NCI-H2029 treated with DMSO at 0.1 percent for 48 hours (cell line): Measurements from ENCODE around the gene TBC1D14.
"Not testable (repeated sequence)": the region's sequence is repeated elsewhere in the genome, so short reads cannot be mapped to it uniquely, and the experiment has no call there.

Experiments used
- DNase-seq: peaks from one replicate; lab custom pipeline; 2025; lab: John Stamatoyannopoulos, UW

TBC1D14 gene

DNA sequence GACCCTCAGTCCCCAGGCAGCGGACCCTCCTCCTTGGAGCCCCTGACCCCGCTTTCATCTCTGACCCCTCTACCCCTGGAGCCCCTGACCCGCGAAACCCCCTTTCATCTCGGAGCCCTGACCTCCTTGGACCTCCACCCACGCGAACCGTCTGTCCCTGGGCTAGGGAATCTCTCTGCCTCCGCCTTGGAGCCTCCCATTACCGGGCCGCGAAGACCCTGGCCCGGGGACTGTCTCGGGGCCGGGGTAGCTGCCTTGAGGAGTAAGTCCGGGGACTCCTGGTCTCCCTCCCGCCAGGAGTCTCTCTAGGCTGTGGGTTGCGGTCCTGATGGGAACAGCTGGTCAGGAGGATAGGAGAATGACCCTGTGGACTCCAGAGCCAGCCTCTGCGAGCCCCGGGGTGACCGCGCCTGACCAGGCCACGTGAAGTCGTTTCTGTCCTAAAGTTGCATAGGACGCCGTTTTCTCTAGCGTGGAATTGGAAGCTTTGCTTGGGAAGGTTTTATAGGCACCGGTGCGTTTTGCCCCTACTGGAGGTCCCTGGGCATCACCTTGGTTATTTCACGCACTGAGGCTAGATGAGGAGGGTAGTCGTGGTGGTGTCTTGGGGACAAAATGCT is 824 bp downstream of the TBC1D14 start:
- no peak for DNase-seq

GRCh38 chr4:6910960-6911874 is 1.6 kb downstream of the TBC1D14 start:
- no peak for DNase-seq

- DNase-seq: not testable (repeated sequence)
These were observed 2.3 kb downstream of the TBC1D14 start for GRCh38 chr4:6911917-6912316.

GRCh38 chr4:6912441-6912840 is 2.8 kb downstream of the TBC1D14 start:
- no peak for DNase-seq

- no peak for DNase-seq
These were observed 3.8 kb downstream of the TBC1D14 start for GRCh38 chr4:6913350-6913905.

- no peak for DNase-seq
These were observed 4.8 kb downstream of the TBC1D14 start for GRCh38 chr4:6914448-6914847.

- no peak for DNase-seq
These were observed 5.7 kb downstream of the TBC1D14 start for GRCh38 chr4:6915041-6916005.

DNA sequence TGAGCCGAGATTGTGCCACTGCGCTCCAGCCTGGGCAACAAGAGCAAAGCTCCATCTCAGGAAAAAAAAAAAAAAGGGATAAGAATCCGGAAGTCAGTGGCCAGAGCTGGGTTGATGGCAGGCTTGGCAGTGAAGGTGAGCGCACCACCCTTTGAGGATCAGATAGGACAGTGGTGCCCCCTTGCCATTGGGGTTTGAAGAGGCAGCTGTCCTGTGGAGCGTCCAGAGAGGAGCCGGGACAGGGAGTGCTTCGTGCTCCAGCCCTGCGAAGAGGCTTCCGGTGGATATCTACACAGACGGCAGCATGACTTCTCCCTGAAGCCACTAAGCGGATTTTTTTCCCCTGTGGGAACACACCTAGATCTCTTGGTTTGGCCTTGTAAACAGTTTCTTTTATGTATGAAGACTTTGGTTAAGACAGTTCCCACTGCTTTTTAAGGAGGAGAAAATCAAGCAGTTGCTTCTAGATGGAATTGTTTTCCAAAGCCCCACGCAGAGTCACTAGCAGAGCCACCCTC is 6.5 kb downstream of the TBC1D14 start:
- DNase-seq: no peak

- DNase-seq: no peak
These were observed 7.2 kb downstream of the TBC1D14 start for GRCh38 chr4:6916587-6917460.

DNA sequence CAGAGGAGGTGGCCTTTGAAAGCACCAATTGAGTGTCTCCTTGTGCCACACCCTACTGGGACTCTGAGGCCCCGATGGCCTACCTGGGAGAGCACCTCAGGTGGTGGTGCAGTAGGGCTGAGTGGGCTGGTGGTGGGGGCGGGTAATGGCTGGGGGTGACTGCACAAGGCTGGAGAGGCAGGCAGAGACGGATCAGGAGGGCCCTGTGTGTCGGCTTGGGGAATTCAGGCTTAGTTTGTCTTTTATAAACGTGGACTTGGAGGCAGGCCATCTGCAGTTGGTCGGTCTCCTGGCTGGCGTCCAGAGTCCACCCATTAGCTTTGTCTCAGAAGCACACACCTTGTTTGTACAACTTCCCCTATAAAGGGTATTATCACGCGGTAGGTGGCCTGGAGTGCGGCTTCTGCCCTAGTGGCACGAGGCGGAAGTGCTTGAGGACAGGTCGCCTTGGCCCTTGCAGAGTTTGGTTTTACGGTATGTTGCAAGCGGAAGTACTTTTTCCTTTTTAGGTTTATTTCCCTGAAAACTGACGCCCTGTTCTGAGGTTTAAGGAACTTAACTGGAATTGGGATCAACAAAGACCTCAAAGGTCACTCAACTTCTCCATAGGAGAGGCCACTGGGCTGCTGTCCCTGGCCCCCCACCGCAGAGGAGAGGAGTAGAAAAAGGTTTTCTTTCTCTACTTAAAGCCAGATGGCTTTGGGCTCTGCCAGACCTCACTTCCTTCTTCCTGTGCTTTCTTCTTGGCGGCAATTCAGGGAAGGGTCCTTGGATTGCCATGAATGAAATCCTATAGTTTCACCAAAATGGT is 8.0 kb downstream of the TBC1D14 start:
- DNase-seq: peak; percentile 93

DNA sequence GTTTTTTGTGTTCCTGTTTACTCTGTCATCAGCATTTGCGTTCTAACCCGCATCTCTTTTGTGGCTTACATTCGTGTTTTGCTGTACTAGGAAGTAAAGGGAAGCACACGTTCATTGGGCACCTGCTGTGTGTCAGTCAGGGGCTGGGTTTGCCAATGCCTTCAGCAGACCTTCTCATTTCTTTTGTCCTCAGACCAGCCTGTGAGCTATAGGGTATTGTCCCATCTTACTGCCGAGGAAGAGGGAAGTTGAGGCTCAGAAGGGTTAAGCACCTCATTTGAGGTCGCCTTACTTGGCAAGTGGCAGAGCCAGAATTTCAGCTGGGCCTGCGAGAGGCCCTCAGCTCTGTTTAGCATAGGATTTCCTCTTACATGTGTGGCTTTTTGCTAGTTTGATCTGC is 8.7 kb downstream of the TBC1D14 start:
- DNase-seq: peak; percentile 55

- peak; percentile 63 for DNase-seq
These were observed 10.5 kb downstream of the TBC1D14 start for GRCh38 chr4:6920171-6920570.

GRCh38 chr4:6923507-6923906 is 13.9 kb downstream of the TBC1D14 start:
- no peak for DNase-seq

DNA sequence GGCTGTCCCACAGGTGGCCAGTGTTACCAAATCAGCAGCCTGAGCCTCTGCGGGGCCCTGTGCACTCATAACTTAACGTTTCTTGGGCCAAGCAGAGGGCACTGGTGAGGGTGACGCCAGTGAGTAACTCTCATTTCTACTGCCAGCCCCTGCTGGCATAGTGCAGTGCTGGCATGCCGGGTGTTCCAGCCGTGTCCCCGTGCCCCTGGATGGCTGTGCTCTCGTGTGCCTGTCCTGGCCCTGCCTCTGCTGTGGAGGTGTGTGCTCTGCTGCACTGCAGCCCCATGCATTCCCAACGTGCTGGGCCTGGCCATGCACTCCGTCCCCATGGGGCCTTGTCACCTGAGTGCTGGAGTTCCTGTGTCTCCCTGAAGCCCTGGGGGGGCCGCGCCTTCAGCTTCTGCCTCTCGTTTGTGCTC is 14.7 kb downstream of the TBC1D14 start:
- DNase-seq: no peak

DNA sequence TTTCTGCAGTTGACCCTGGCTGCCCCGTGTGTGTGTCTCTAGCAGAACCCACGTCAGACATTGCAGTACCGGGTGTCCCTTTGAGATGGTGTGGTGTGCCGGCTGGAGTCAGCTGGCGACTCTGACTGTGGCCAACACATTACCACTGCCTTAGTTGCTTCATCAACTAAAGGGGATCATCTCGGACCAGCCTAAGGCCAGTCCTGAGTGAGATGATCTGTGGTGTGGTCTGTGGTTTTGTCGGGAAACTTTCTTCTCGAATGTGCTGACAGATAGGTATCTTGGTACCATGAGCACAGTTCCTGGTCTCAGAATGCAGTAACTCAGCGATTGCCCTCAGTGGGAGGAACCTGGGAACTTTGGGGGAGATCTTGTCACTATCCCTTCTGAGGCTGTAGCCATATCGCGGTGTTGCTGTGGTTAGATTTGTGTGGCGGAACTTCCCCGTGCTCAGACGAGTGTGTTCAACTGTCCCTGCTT is 15.8 kb downstream of the TBC1D14 start:
- DNase-seq: no peak

DNA sequence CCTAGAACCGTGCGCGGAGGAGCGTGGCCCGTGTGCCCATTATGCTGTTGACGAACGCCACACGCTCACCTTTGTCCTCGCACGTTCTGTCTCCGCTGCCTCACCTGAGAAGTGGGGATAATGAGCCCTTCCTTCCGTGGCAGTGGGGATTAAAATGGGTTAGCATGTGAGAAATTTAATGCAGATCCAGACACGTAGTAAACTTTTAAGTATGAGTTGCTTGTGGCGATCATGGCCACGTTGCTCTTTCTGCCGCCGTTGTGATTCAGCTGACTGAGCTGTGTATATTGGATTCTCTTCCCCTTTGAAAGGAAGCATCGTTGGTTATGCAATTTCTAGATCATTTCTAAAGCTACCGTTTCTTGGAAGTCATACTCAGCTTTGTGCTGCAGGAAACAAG is 16.5 kb downstream of the TBC1D14 start:
- DNase-seq: no peak

GRCh38 chr4:6926681-6927478 is 17.3 kb downstream of the TBC1D14 start:
- DNase-seq: no peak

- no peak for DNase-seq
These were observed 18.5 kb downstream of the TBC1D14 start for GRCh38 chr4:6928081-6928480.

DNA sequence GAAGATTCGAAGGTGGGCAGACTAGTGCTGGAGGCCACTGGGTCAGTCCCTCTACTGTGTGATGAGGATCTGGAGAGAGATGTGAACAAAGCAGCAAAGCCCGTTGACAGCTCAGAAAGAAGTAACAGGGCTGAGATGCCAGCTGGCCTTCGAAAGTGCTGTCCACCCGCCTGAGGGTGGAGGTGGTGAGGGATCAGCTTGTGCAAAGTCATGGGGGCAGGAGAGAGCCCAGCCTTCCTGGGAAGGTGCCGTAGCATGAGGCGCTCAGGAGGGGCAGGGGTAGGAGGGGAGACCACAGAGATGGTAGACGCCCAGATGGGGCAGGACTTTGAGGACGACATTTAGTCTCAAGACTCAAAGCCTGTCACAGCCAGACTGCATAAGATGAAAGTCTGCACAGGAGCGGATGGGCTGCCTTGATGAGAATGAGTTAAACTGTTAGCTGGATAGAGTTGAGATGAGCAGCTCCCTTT is 19.7 kb downstream of the TBC1D14 start:
- no peak for DNase-seq
